Endothelial cell of umbilical vein (primary cell): ENCODE data around the gene MRPL12. TPM values are rescaled to one million over a fixed set of nuclear protein-coding genes. Genes with fewer than 3 reads are reported as not detected.

ENCODE experiments used
- BruUV-seq: library from RNA; stranded (reverse); fragments of 400-500 nt; replicated peaks from 2 replicates; lab custom pipeline; 2021; lab: Mats Ljungman, UMichigan
- CTCF ChIA-PET: fragments of 300-600, 350-600 bp; sonication (Branson Sonifier 250); formaldehyde crosslinking; loops from one replicate; lab custom pipeline; 2021; ENCODE audit warnings: antibody characterized with exemption, inconsistent platforms; lab: Charles Lee
- POLR2A ChIA-PET: fragments of 300-600, 350-600 bp; sonication (Branson Sonifier 250); formaldehyde crosslinking; loops from one replicate; lab custom pipeline; 2021; ENCODE audit warnings: antibody characterized with exemption, inconsistent platforms; lab: Charles Lee
- DNase-seq: peaks from one replicate; pipeline ENCODE4 v3.0.0-alpha.2; 2011; ENCODE audit warnings: low read depth, low spot score
- FAIRE-seq: peaks from 2 replicates; lab custom pipeline; 2011; peaks lifted over from hg19 to GRCh38; lab: Jason Lieb, UNC
- H2AFZ ChIP-seq: 2 replicates; pipeline ENCODE4 v1.6.0; 2012; ENCODE audit warnings: low read depth, low read length, control low read depth, inconsistent platforms
- H3K27ac ChIP-seq: 2 replicates; pipeline ENCODE4 v1.5.1; 2011; ENCODE audit warnings: low read depth, mild to moderate bottlenecking, control low read depth, low read length, moderate library complexity; ENCODE audit not compliant: insufficient read depth
- H3K27me3 ChIP-seq, 2 experiments: 2 replicates each; pipeline versions ENCODE4 v1.6.0 to v1.6.1; 2011; ENCODE audit warnings: low read length in 2 of 2, mixed read lengths in 1 of 2; ENCODE audit not compliant: control insufficient read depth in 2 of 2, insufficient read depth in 2 of 2
- H3K36me3 ChIP-seq, 2 experiments: 2 replicates in 1 of 2; 3 replicates in 1 of 2; pipeline ENCODE4 v1.5.1; 2011; ENCODE audit warnings: low read length in 2 of 2, mild to moderate bottlenecking in 1 of 2, moderate library complexity in 1 of 2; ENCODE audit not compliant: control insufficient read depth in 2 of 2, insufficient read depth in 2 of 2; ENCODE audit errors: extremely low read depth in 1 of 2
- H3K4me1 ChIP-seq: 3 replicates; pipeline ENCODE4 v1.5.1; 2011; ENCODE audit warnings: mild to moderate bottlenecking, low read length; ENCODE audit not compliant: control insufficient read depth, insufficient read depth; ENCODE audit errors: extremely low read depth
- H3K4me2 ChIP-seq: 2 replicates; pipeline ENCODE4 v1.6.1; 2011; ENCODE audit warnings: low read length, control low read depth, mixed read lengths; ENCODE audit not compliant: insufficient read depth
- H3K4me3 ChIP-seq, 3 experiments: fragments of 200-600 bp in 1 of 3; sonication (generic), shearing (Covaris generic) in 1 of 3; replicated peaks in 1 of 3; 2 replicates each; pipeline ENCODE4 v1.5.1; 2011 to 2016; ENCODE audit warnings: control low read depth in 3 of 3, low read length in 3 of 3, mild to moderate bottlenecking in 2 of 3, inconsistent platforms in 1 of 3, low read depth in 1 of 3, moderate library complexity in 1 of 3; ENCODE audit not compliant: insufficient read depth in 1 of 3
- H3K79me2 ChIP-seq: 2 replicates; pipeline ENCODE4 v1.6.0; 2012; ENCODE audit warnings: low read length, inconsistent platforms; ENCODE audit not compliant: control insufficient read depth, insufficient read depth
- H3K9ac ChIP-seq: replicated peaks from 2 replicates; pipeline ENCODE3; 2011; ENCODE audit warnings: low read length, control low read depth; ENCODE audit not compliant: insufficient read depth; ENCODE audit errors: extremely low read depth
- H3K9me1 ChIP-seq: replicated peaks from 3 replicates; pipeline ENCODE4 v1.6.0; 2011; ENCODE audit warnings: mild to moderate bottlenecking, low read length; ENCODE audit not compliant: control insufficient read depth, insufficient read depth; ENCODE audit errors: extremely low read depth
- H3K9me3 ChIP-seq: replicated peaks from 2 replicates; pipeline ENCODE4 v1.5.1; 2012; ENCODE audit warnings: low read length, inconsistent platforms; ENCODE audit not compliant: control insufficient read depth, insufficient read depth
- H4K20me1 ChIP-seq: replicated peaks from 2 replicates; pipeline ENCODE3; 2011; ENCODE audit warnings: mild to moderate bottlenecking, low read length; ENCODE audit not compliant: control insufficient read depth, insufficient read depth; ENCODE audit errors: extremely low read depth
- EZH2 ChIP-seq: IDR thresholded peaks from 2 replicates; pipeline ENCODE4 v1.6.1; 2012; ENCODE audit warnings: borderline replicate concordance, low read depth, mild to moderate bottlenecking, moderate library complexity, low read length, inconsistent platforms; ENCODE audit not compliant: severe bottlenecking
- FOS ChIP-seq: IDR thresholded peaks from 2 replicates; pipeline ENCODE4 v1.6.1; 2011; ENCODE audit warnings: mild to moderate bottlenecking, low read length, moderate library complexity, borderline replicate concordance; ENCODE audit not compliant: insufficient read depth
- GATA2 ChIP-seq: IDR thresholded peaks from 2 replicates; pipeline ENCODE4 v1.7.0; 2011; ENCODE audit warnings: low read depth, mild to moderate bottlenecking, moderate library complexity, mixed read lengths, low read length; ENCODE audit not compliant: insufficient read length, insufficient read depth
- JUN ChIP-seq: IDR thresholded peaks from 2 replicates; pipeline ENCODE4 v1.6.1; 2011; ENCODE audit warnings: borderline replicate concordance, low read depth; ENCODE audit not compliant: insufficient read length, insufficient read depth
- MYC ChIP-seq: IDR thresholded peaks from one replicate; pipeline ENCODE4 v1.6.1; 2011; ENCODE audit warnings: mild to moderate bottlenecking, low read depth, low read length
- POLR2A ChIP-seq: IDR thresholded peaks from 2 replicates; pipeline ENCODE4 v1.6.1; 2012; ENCODE audit warnings: low read depth, mild to moderate bottlenecking, control low read depth, low read length
- POLR2AphosphoS5 ChIP-seq: IDR thresholded peaks from 2 replicates; pipeline ENCODE4 v1.6.1; 2012; ENCODE audit warnings: low read depth, mild to moderate bottlenecking, control low read depth, low read length, moderate library complexity; ENCODE audit not compliant: insufficient read depth
- dilution Hi-C: fragments of 300-500 bp; cut with MboI; formaldehyde crosslinking; loops from one replicate; pipeline ENCODE4 v1.15.0; 2019; ENCODE audit warnings: low sequenced_read_pairs; ENCODE audit not compliant: extremely low pct_ligation_motif_present
- intact Hi-C: fragments of 100-400 bp; cut with micrococcal nuclease; formaldehyde crosslinking; loops from one replicate; pipeline ENCODE4 v1.10.0; 2022
- polyA plus RNA-seq, 4 experiments: library from polyadenylated mRNA; depleted of rRNA in 3 of 4; stranded (reverse) in 3 of 4; unstranded in 1 of 4; fragments of >200 nt; gene quantifications; 2 replicates each; pipeline versions ENCODE4 v1.2.1 to v1.2.3, GENCODE V29; 2011 to 2012; ENCODE audit warnings: missing spikeins in 1 of 4
- total RNA-seq: library from RNA; stranded (reverse); gene quantifications from 2 replicates; pipeline ENCODE4 v1.2.3, GENCODE V29; 2021
- TF ChIP-seq, protein P1 (sequence below), 2 donors: IDR thresholded peaks; 1 replicate in 1 of 2; 2 replicates in 1 of 2; pipeline ENCODE4 v1.5.1; 2011; ENCODE audit warnings: low read length in 2 of 2, mild to moderate bottlenecking in 2 of 2, moderate library complexity in 2 of 2, control low read depth in 1 of 2, inconsistent platforms in 1 of 2, low read depth in 1 of 2; ENCODE audit not compliant: insufficient read depth in 1 of 2; ENCODE audit errors: extremely low read depth in 1 of 2
- TF ChIP-seq, protein P2 (sequence below): IDR thresholded peaks from 2 replicates; pipeline ENCODE4 v1.6.1; 2011; ENCODE audit not compliant: insufficient read depth, insufficient read length

Gene MRPL12
- total and polyA plus RNA-seq, 2 donors (not counting 3 experiments of a cell fraction or from before 2014, with no cell fraction given): 91.9 to 99.9 TPM

DNA sequence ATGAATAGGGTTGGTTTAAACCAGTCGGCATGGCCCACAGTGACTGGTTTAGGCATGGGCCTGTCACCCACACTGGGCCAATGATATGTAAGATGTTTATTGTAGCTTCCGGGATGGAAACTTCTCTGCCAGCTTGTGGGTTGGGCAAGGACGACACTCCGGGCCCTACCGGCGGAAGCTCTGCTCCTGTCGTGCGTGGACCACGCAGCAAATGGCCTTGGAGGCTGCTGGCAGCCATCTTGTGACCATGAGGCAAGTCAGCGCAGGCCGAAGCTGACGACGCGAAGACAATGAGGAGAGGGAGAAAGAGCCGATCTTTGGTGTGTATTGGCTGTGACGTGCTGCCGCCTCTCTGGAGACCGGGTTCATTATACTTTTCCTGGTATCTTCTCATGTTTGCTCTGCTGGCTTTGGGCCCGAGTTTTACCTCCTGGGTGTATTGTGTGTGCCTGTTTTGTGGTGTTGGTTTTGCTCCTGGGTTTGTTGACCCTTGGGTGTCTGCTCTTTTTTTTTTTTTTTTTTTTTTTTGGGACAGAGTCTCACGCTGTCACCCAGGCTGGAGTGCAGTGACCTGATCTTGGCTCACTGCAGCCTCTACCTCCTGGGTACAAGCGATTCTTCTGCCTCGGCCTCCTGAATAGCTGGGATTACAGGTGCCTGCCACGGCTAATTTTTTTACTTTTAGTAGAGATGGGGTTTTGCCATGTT lies 24.3 kb downstream of the MRPL12 start:
- Histone ChIP-seq H3K79me2 (no peaks in the 10 kb centered on the region), H3K9me1 (no peaks in the 10 kb centered on the region), H3K27me3 (peaks cover 0 to 3% of the 10 kb centered on the region in 2 experiments), H3K27ac (no peak overlapping the region), H4K20me1 (no peaks in the 10 kb centered on the region), H3K36me3 (no peaks in the 10 kb centered on the region), H3K4me1 (peaks cover 4% of the 10 kb centered on the region), H3K4me3 (no peak overlapping the region), H3K9ac (no peak overlapping the region), H3K9me3 (no peaks in the 10 kb centered on the region), H2AFZ (no peak overlapping the region), H3K4me2 (no peak overlapping the region)
- DNase-seq (no peak), FAIRE-seq (no peak)
- TF ChIP-seq JUN (no peak), MYC (no peak), GATA2 (no peak), FOS (no peak), EZH2 (no peak), POLR2AphosphoS5 (no peak), POLR2A (no peak)
- TF ChIP-seq, protein P1, sequence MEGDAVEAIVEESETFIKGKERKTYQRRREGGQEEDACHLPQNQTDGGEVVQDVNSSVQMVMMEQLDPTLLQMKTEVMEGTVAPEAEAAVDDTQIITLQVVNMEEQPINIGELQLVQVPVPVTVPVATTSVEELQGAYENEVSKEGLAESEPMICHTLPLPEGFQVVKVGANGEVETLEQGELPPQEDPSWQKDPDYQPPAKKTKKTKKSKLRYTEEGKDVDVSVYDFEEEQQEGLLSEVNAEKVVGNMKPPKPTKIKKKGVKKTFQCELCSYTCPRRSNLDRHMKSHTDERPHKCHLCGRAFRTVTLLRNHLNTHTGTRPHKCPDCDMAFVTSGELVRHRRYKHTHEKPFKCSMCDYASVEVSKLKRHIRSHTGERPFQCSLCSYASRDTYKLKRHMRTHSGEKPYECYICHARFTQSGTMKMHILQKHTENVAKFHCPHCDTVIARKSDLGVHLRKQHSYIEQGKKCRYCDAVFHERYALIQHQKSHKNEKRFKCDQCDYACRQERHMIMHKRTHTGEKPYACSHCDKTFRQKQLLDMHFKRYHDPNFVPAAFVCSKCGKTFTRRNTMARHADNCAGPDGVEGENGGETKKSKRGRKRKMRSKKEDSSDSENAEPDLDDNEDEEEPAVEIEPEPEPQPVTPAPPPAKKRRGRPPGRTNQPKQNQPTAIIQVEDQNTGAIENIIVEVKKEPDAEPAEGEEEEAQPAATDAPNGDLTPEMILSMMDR (IDR thresholded peaks at IDR 0.05; ENCODE audit: extremely low read depth in 1 of 2, insufficient read depth in 1 of 2, low read depth in 1 of 2, low read length in 2 of 2): no peak
- TF ChIP-seq, protein P2, sequence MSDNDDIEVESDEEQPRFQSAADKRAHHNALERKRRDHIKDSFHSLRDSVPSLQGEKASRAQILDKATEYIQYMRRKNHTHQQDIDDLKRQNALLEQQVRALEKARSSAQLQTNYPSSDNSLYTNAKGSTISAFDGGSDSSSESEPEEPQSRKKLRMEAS: no peak
- intact Hi-C loops: no loop called here
- BruUV-seq: no TSS peak
- dilution Hi-C loops: no loop called here
- ChIA-PET POLR2A (no interaction called here), CTCF (no interaction called here)
